Neuronal stem cell (in vitro differentiated cells): ENCODE measurements around the gene DNAJC18.

Experiments
- DNase-seq: peaks from one replicate; pipeline ENCODE4 v3.0.0-alpha.2; 2013; ENCODE audit warnings: low spot score
- H2AFZ ChIP-seq: one replicate; pipeline ENCODE4 v1.6.1; 2013; ENCODE audit warnings: mild to moderate bottlenecking, low read length, inconsistent platforms
- H2AK5ac ChIP-seq: 2 replicates; pipeline ENCODE4 v1.6.1; 2013; ENCODE audit warnings: low read depth, mild to moderate bottlenecking, inconsistent platforms, low read length, moderate library complexity, mixed read lengths
- H2BK120ac ChIP-seq: 2 replicates; pipeline ENCODE4 v1.6.1; 2013; ENCODE audit warnings: low read depth, mild to moderate bottlenecking, inconsistent platforms, low read length, moderate library complexity, mixed read lengths
- H2BK12ac ChIP-seq: one replicate; pipeline ENCODE4 v1.6.1; 2013; ENCODE audit warnings: low read length, inconsistent platforms
- H2BK15ac ChIP-seq: 2 replicates; pipeline ENCODE4 v1.6.1; 2013; ENCODE audit warnings: mild to moderate bottlenecking, low read length, inconsistent platforms, mixed read lengths
- H2BK5ac ChIP-seq: one replicate; pipeline ENCODE4 v1.6.1; 2013; ENCODE audit warnings: inconsistent platforms, mild to moderate bottlenecking, low read length, moderate library complexity
- H3K14ac ChIP-seq: one replicate; pipeline ENCODE4 v1.6.1; 2013; ENCODE audit warnings: low read length, inconsistent platforms
- H3K18ac ChIP-seq: 2 replicates; pipeline ENCODE4 v1.6.1; 2013; ENCODE audit warnings: low read length, inconsistent platforms
- H3K23ac ChIP-seq: 2 replicates; pipeline ENCODE4 v1.6.1; 2013; ENCODE audit warnings: low read depth, mild to moderate bottlenecking, mixed read lengths, low read length, inconsistent platforms; ENCODE audit not compliant: poor library complexity
- H3K27ac ChIP-seq: replicated peaks from 3 replicates; pipeline ENCODE4 v1.5.1; 2013; ENCODE audit warnings: low read length, inconsistent platforms
- H3K27me3 ChIP-seq, 3 experiments: 2 replicates each; pipeline ENCODE4 v1.6.1; 2013; ENCODE audit warnings: low read length in 3 of 3, mild to moderate bottlenecking in 2 of 3, inconsistent platforms in 1 of 3, low read depth in 1 of 3, mixed read lengths in 1 of 3, moderate library complexity in 1 of 3; ENCODE audit not compliant: control insufficient read depth in 3 of 3, insufficient read depth in 3 of 3
- H3K36me3 ChIP-seq, 2 donors: replicated peaks in 1 of 2; 2 replicates each; pipeline ENCODE4 v1.6.1; 2013; ENCODE audit warnings: low read length in 2 of 2; ENCODE audit not compliant: control insufficient read depth in 2 of 2, insufficient read depth in 2 of 2
- H3K4ac ChIP-seq: 2 replicates; pipeline ENCODE4 v1.6.1; 2013; ENCODE audit warnings: inconsistent platforms, mild to moderate bottlenecking, low read length, moderate library complexity
- H3K4me1 ChIP-seq, 2 donors: 1 replicate in 1 of 2; 2 replicates in 1 of 2; pipeline ENCODE4 v1.6.1; 2013; ENCODE audit warnings: low read length in 2 of 2, low read depth in 1 of 2; ENCODE audit not compliant: control insufficient read depth in 2 of 2, insufficient read depth in 1 of 2
- H3K4me2 ChIP-seq: one replicate; pipeline ENCODE4 v1.6.1; 2013; ENCODE audit warnings: mild to moderate bottlenecking, low read length, inconsistent platforms; ENCODE audit not compliant: insufficient read depth, poor library complexity, severe bottlenecking
- H3K4me3 ChIP-seq, 2 donors: 2 replicates each; pipeline ENCODE4 v1.5.1; 2013; ENCODE audit warnings: low read length in 2 of 2, mild to moderate bottlenecking in 2 of 2, inconsistent platforms in 1 of 2, moderate library complexity in 1 of 2
- H3K79me1 ChIP-seq: one replicate; pipeline ENCODE4 v1.6.1; 2013; ENCODE audit warnings: low read depth, mild to moderate bottlenecking, inconsistent platforms, low read length, moderate library complexity
- H3K9ac ChIP-seq: one replicate; pipeline ENCODE4 v1.6.1; 2013; ENCODE audit warnings: mild to moderate bottlenecking, low read depth, low read length, inconsistent platforms; ENCODE audit not compliant: poor library complexity
- H3K9me3 ChIP-seq, 2 donors: replicated peaks in 1 of 2; 2 replicates each; pipeline versions ENCODE3 to v1.6.1; 2013; ENCODE audit warnings: low read length in 2 of 2, mild to moderate bottlenecking in 2 of 2, inconsistent platforms in 1 of 2, low read depth in 1 of 2, mixed read lengths in 1 of 2, moderate library complexity in 1 of 2; ENCODE audit not compliant: control insufficient read depth in 2 of 2, insufficient read depth in 1 of 2
- H4K8ac ChIP-seq: one replicate; pipeline ENCODE4 v1.6.1; 2013; ENCODE audit warnings: low read depth, mild to moderate bottlenecking, inconsistent platforms, low read length, moderate library complexity
- H4K91ac ChIP-seq: one replicate; pipeline ENCODE4 v1.6.1; 2013; ENCODE audit warnings: low read length, low read depth, mild to moderate bottlenecking, inconsistent platforms; ENCODE audit not compliant: poor library complexity
- WGBS, 2 donors: extraction: QIAGEN DNeasy Blood & Tissue Kit; methylation state at CpG; one replicate each; pipeline ENCODE4 v1.1.7; 2013; ENCODE audit warnings: missing lambda C conversion rate in 2 of 2, mixed read lengths in 1 of 2; ENCODE audit not compliant: insufficient read length in 2 of 2, insufficient replicate concordance in 1 of 2; ENCODE audit errors: extremely low coverage in 2 of 2; 5-methylcytosine and 5-hydroxymethylcytosine counted together

The DNAJC18 gene

GRCh38 chr5:139451878-139452660 lies 12.7 kb upstream of the DNAJC18 start:
- no peak overlapping the region for H3K18ac ChIP-seq

GRCh38 chr5:139451176-139451575 lies 11.9 kb upstream of the DNAJC18 start:
- H2AFZ ChIP-seq = no peak overlapping the region
- H2BK120ac ChIP-seq = no peak overlapping the region
- H2BK15ac ChIP-seq = no peak overlapping the region
- WGBS, 2 donors = 100% methylated on average over 2 of the region's 2 CpGs
- H3K4me2 ChIP-seq = no peak overlapping the region
- no peak overlapping the region for H3K23ac ChIP-seq
- no peaks in the 10 kb centered on the region for H3K36me3 ChIP-seq
- peaks cover 0 to 7% of the 10 kb centered on the region in 2 donors for H3K9me3 ChIP-seq
- H2BK12ac ChIP-seq = no peak overlapping the region
- H2BK5ac ChIP-seq = no peak overlapping the region
- H3K4me1 ChIP-seq = no peaks in the 10 kb centered on the region
- H3K4me3 ChIP-seq = peak overlapping the region in 1 of 2 donors; percentile 73
- H4K8ac ChIP-seq = no peak overlapping the region
- no peak overlapping the region for H3K9ac ChIP-seq
- no peak overlapping the region for H3K27ac ChIP-seq
- peaks cover 2% of the 10 kb centered on the region for H3K79me1 ChIP-seq
- DNase-seq = no peak
- peaks cover 0 to 3% (median 0%) of the 10 kb centered on the region in 3 experiments for H3K27me3 ChIP-seq
- H3K14ac ChIP-seq = peak overlapping the region; percentile 25
- no peak overlapping the region for H4K91ac ChIP-seq
- H2AK5ac ChIP-seq = no peak overlapping the region
- H3K4ac ChIP-seq = no peak overlapping the region
- H3K18ac ChIP-seq = no peak overlapping the region

More at GRCh38 chr5:139451878-139452660, 12.7 kb upstream of the DNAJC18 start:
- no peak overlapping the region for H2AK5ac ChIP-seq
- H2BK15ac ChIP-seq = no peak overlapping the region
- H3K4me2 ChIP-seq = no peak overlapping the region
- peak overlapping the region; percentile 26 for H3K14ac ChIP-seq
- H3K4me3 ChIP-seq = peak overlapping the region in 1 of 2 donors; percentile 52
- H2BK120ac ChIP-seq = no peak overlapping the region
- no peak overlapping the region for H2BK5ac ChIP-seq
- DNase-seq = no peak
- H3K36me3 ChIP-seq = no peaks in the 10 kb centered on the region
- H3K4me1 ChIP-seq = no peaks in the 10 kb centered on the region
- H3K4ac ChIP-seq = no peak overlapping the region
- no peak overlapping the region for H3K9ac ChIP-seq
- no peak overlapping the region for H3K23ac ChIP-seq
- H4K91ac ChIP-seq = peak overlapping the region; percentile 85
- H3K27me3 ChIP-seq = peaks cover 0 to 3% (median under 1%) of the 10 kb centered on the region in 3 experiments
- H2AFZ ChIP-seq = no peak overlapping the region
- H4K8ac ChIP-seq = no peak overlapping the region
- no peak overlapping the region for H2BK12ac ChIP-seq
- H3K9me3 ChIP-seq = peaks cover 0 to 7% of the 10 kb centered on the region in 2 donors
- peaks cover 2% of the 10 kb centered on the region for H3K79me1 ChIP-seq
- H3K27ac ChIP-seq = no peak overlapping the region
- 100% methylated on average over 1 to 3 of the region's 3 CpGs for WGBS, 2 donors

DNA sequence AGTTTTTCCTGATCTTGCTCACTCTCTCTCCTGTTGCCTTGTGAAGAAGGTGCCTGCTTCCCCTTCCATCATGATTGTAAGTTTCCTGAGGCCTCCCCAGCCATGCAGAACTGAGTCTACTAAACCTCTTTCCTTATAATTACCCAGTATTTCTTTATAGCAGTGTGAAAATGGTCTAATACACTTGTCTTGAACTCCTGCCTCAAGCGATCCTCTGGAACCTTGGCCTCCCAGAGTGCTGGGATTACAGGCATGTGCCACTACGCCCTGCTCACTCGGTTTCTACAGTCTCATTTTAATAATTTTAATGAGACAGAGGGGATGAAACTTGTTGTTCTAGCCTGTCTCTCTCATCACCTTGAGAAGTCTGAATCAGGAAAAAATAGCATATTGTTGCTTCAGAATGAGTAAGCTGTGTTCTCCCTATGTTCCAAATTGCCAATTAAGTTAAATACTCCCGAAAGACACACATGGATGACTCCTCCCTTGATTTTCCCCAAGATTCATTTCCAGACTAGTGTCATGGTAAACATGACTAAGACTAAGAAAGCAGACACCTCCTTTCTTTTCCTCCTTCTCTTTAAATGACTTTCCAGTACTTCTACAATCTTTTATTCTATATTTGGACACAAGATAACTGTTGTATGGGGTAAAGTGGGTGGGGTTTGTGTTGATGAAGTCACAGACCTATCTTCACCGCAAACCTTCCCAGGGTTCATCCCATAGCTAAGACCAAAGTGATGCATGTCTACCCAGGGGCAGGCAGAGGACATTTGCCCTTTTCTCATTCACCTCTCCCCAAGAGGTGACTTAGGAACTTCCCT lies 7.8 kb upstream of the DNAJC18 start:
- H3K27ac ChIP-seq = no peak overlapping the region
- H3K18ac ChIP-seq = no peak overlapping the region
- H3K14ac ChIP-seq = no peak overlapping the region
- H2AFZ ChIP-seq = no peak overlapping the region
- H4K8ac ChIP-seq = no peak overlapping the region
- peaks cover 0 to 9% (median 0%) of the 10 kb centered on the region in 3 experiments for H3K27me3 ChIP-seq
- no peak for DNase-seq
- H3K36me3 ChIP-seq = no peaks in the 10 kb centered on the region
- no peaks in the 10 kb centered on the region for H3K79me1 ChIP-seq
- no peak overlapping the region for H3K4me2 ChIP-seq
- no peak overlapping the region for H2BK12ac ChIP-seq
- no peak overlapping the region for H4K91ac ChIP-seq
- H2BK15ac ChIP-seq = no peak overlapping the region
- H3K4ac ChIP-seq = no peak overlapping the region
- no peak overlapping the region for H2BK5ac ChIP-seq
- no peak overlapping the region for H3K23ac ChIP-seq
- H2BK120ac ChIP-seq = no peak overlapping the region
- no CpG with 5 or more reads among the region's 5 CpGs for WGBS, 2 donors
- H3K9ac ChIP-seq = no peak overlapping the region
- H3K4me3 ChIP-seq = no peak overlapping the region
- no peak overlapping the region for H2AK5ac ChIP-seq
- H3K9me3 ChIP-seq = no peaks in the 10 kb centered on the region
- no peaks in the 10 kb centered on the region for H3K4me1 ChIP-seq
